Adrenal gland (tissue), 12 donors: ENCODE data around the gene CACNA1B. TPM values are rescaled to one million over a fixed set of nuclear protein-coding genes. Genes with fewer than 3 reads are reported as not detected.

Source experiments
- DNase-seq, 7 donors: peaks; one replicate each; pipeline ENCODE4 v3.0.0-alpha.2; 2019 to 2020
- H3K27ac ChIP-seq, 5 donors: fragments of 200-600 bp; sonication (generic) in 4 of 5; 1 replicate in 3 of 5; 2 replicates in 2 of 5; pipeline versions ENCODE4 v1.5.1 to v1.8.0; 2016 to 2020; ENCODE audit warnings: mild to moderate bottlenecking in 1 of 5
- H3K27me3 ChIP-seq: fragments of 200-600 bp; 2 replicates; pipeline ENCODE4 v1.8.0; 2021
- H3K36me3 ChIP-seq, 2 donors: fragments of 200-600 bp; replicated peaks in 1 of 2; 1 replicate in 1 of 2; 2 replicates in 1 of 2; pipeline versions ENCODE4 v1.5.1 to v1.8.0; 2018 to 2022
- H3K4me1 ChIP-seq, 2 donors: fragments of 200-600 bp; replicated peaks in 1 of 2; 1 replicate in 1 of 2; 2 replicates in 1 of 2; pipeline versions ENCODE4 v1.5.1 to v1.8.0; 2018 to 2021
- H3K4me3 ChIP-seq, 4 donors: fragments of 200-600 bp; sonication (generic) in 3 of 4; one replicate each; pipeline ENCODE4 v1.5.1; 2016 to 2018
- H3K9me3 ChIP-seq, 3 donors: fragments of 200-600 bp; sonication (generic) in 1 of 3; replicated peaks in 1 of 3; 1 replicate in 2 of 3; 2 replicates in 1 of 3; pipeline versions ENCODE4 v1.5.1 to v1.8.0; 2016 to 2021
- CTCF ChIP-seq, 6 experiments: fragments of 450-650 bp in 4 of 6; fragments of 200-600 bp in 2 of 6; sonication (generic) in 1 of 6; IDR thresholded peaks; 1 replicate in 5 of 6; 2 replicates in 1 of 6; pipeline versions ENCODE4 v1.5.1 to v1.8.0; 2016 to 2021; ENCODE audit warnings: antibody characterized with exemption in 6 of 6, mild to moderate bottlenecking in 2 of 6, moderate library complexity in 1 of 6
- POLR2A ChIP-seq, 2 donors: fragments of 450-650 bp; IDR thresholded peaks; one replicate each; pipeline ENCODE4 v1.6.1; 2017; ENCODE audit warnings: antibody characterized with exemption in 2 of 2, mild to moderate bottlenecking in 2 of 2, moderate library complexity in 1 of 2
- WGBS, 4 donors: extraction: QIAGEN DNeasy Blood & Tissue Kit in 2 of 4; methylation state at CpG; one replicate each; pipeline versions ENCODE4 v1.1.5 to v1.1.7; 2013 to 2017; 5-methylcytosine and 5-hydroxymethylcytosine counted together
- intact Hi-C, 2 donors: fragments of 100-400 bp; cut with DNase I; formaldehyde crosslinking; loops; one replicate each; pipeline versions ENCODE4 v1.14.1 to v1.15.0; 2022 to 2023
- polyA plus RNA-seq, 3 donors: library from polyadenylated mRNA; stranded (reverse); fragments of 200-250 nt in 2 of 3; fragments of 350-450 nt in 1 of 3; fragmentation: Illumina TruSeq in 1 of 3; extraction: RNeasy Lipid Tissue Mini Kit (QIAGEN cat#74804) in 1 of 3; gene quantifications; one replicate each; pipeline ENCODE4 v1.2.3, GENCODE V29; 2013 to 2014
- total RNA-seq, 9 donors: library from RNA; depleted of rRNA in 4 of 9; stranded (reverse); fragments of >200 nt in 4 of 9; fragments of 120-200 nt in 1 of 9; fragmentation: NEBNext Ultra II Directional in 1 of 9; extraction: Animal tissue kit (Norgen Biotek cat#: 25700) in 1 of 9; gene quantifications; one replicate each; pipeline versions ENCODE4 v1.1.0 to v1.2.4, GENCODE V29; 2013 to 2023
- donor health status: healthy with polysubstance abuse.
- donor health status: Bipolar disorder and iron deficiency.
- donor health status: DM: yes; HTN: yes; CAD: no.
- donor health status: DM: no; HTN: no; CAD: no.
- donor health status: DM: no; HTN: no; CAD: no.
- donor health status: DM: yes; HTN: yes; CAD: no.

The CACNA1B gene
- total and polyA plus RNA-seq, 12 donors = 0.04 to 4.9 (median 1.1) TPM; not detected in 1

- no peaks in the 10 kb centered on the region for H3K9me3 ChIP-seq
- H3K36me3 ChIP-seq = no peaks in the 10 kb centered on the region
- no peak for DNase-seq
- 82 to 91% (median 85%) methylated on average over 6 to 8 of the region's 8 CpGs for WGBS, 4 donors
- no peaks in the 10 kb centered on the region for H3K27me3 ChIP-seq
- H3K4me1 ChIP-seq = no peaks in the 10 kb centered on the region
- H3K27ac ChIP-seq = no peak overlapping the region
- intact Hi-C loops = no loop called here
- no peak overlapping the region for H3K4me3 ChIP-seq
- TF ChIP-seq POLR2A (IDR thresholded peaks at IDR 0.05) = no peak
- no peak for TF ChIP-seq CTCF (IDR thresholded peaks at IDR 0.05)
These were observed 183.3 kb downstream of the CACNA1B start for GRCh38 chr9:138060881-138061280.

GRCh38 chr9:138061631-138062030 lies 184.0 kb downstream of the CACNA1B start:
- Histone ChIP-seq H3K9me3 (no peaks in the 10 kb centered on the region), H3K27me3 (no peaks in the 10 kb centered on the region), H3K4me3 (no peak overlapping the region), H3K4me1 (no peaks in the 10 kb centered on the region), H3K36me3 (no peaks in the 10 kb centered on the region), H3K27ac (no peak overlapping the region)
- no peak for DNase-seq
- TF ChIP-seq CTCF (IDR thresholded peaks at IDR 0.05) (no peak), POLR2A (IDR thresholded peaks at IDR 0.05) (no peak)
- intact Hi-C loops = no loop called here
- 82 to 94% (median 88%) methylated on average over 3 to 6 of the region's 6 CpGs for WGBS, 4 donors

- no peak overlapping the region for H3K4me3 ChIP-seq
- H3K9me3 ChIP-seq = no peaks in the 10 kb centered on the region
- WGBS, 4 donors = 82 to 92% (median 89%) methylated on average over 6 to 7 of the region's 7 CpGs
- H3K27me3 ChIP-seq = no peaks in the 10 kb centered on the region
- no peaks in the 10 kb centered on the region for H3K4me1 ChIP-seq
- no peaks in the 10 kb centered on the region for H3K36me3 ChIP-seq
- no peak for DNase-seq
- intact Hi-C loops = no loop called here
- TF ChIP-seq POLR2A (IDR thresholded peaks at IDR 0.05) = no peak
- TF ChIP-seq CTCF (IDR thresholded peaks at IDR 0.05) = no peak
- no peak overlapping the region for H3K27ac ChIP-seq
These were observed 184.6 kb downstream of the CACNA1B start for GRCh38 chr9:138062196-138062595.

- WGBS, 4 donors = 70 to 87% (median 82%) methylated on average over 6 of the region's 6 CpGs
- Histone ChIP-seq H3K4me1 (no peaks in the 10 kb centered on the region), H3K4me3 (no peak overlapping the region), H3K36me3 (no peaks in the 10 kb centered on the region), H3K9me3 (no peaks in the 10 kb centered on the region), H3K27ac (no peak overlapping the region), H3K27me3 (no peaks in the 10 kb centered on the region)
- no peak for DNase-seq
- intact Hi-C loops = no loop called here
- no peak for TF ChIP-seq CTCF (IDR thresholded peaks at IDR 0.05)
- TF ChIP-seq POLR2A (IDR thresholded peaks at IDR 0.05) = no peak
These were observed 185.5 kb downstream of the CACNA1B start for GRCh38 chr9:138063033-138063432.
